GM18505 (cell line): ENCODE results near the gene LYRM2.

ENCODE experiments used
- ATAC-seq: cut with Tn5 transposase; IDR thresholded peaks from one replicate; pipeline ENCODE4 v1.9.1; 2021; ENCODE audit not compliant: unreplicated experiment
- POLR2A ChIP-seq: IDR thresholded peaks from 4 replicates; pipeline ENCODE4 v1.6.1; 2011; ENCODE audit warnings: borderline replicate concordance; ENCODE audit not compliant: insufficient read depth, insufficient read length; ENCODE audit errors: extremely low read depth

Gene LYRM2

DNA sequence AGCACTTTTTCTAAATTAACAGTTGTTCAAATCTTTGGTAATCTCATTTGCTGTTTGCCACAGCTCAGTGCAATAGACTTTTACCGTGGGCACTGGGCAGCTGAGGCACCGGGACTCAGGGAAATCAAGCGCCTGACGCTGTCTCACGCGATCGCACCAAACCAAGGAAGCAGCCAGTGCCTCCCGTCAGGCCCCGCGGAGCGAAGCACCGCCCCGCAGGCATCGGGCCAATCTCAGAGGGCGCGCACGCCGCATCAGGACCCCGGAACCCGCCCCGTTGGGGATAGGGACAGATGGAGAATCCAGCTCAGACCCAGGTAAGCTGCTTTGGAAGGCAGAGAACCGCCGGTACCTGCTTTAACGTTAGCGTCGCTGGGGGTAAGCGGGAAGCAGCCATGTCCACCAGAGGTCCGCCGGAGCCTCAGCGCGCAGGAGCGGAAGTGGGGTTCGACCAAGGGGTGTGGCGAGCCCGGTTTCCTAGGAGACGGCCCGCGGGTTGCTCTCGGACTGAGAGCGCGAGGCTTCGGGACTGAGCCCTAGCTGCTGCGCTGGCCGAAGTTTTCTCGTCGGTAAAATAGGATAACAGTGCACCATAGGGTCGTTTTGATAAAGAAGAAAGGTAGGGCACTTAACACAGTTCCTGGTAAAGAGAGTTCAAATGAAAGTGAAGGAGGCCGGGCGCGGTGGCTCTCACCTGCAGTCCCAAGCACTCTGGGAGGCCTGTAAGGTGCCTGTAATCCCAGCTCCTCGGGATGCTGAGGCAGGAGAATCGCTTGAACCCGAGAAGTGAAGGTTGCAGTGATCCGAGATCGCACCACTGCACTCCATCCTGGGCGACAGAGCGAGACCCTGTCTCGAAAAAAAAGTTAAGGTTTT lies at the start of gene LYRM2:
LYRM2 (minus strand) TSS at position 428 of the 876 bp plus-strand sequence; CDS start at position 397, 31 bp downstream.
- peak; percentile 96 for TF ChIP-seq POLR2A
- peak; percentile 98 for ATAC-seq

- no peak for ATAC-seq
- no peak for TF ChIP-seq POLR2A
These were observed 49.8 kb upstream of the LYRM2 start for GRCh38 chr6:89688328-89688727.

GRCh38 chr6:89685311-89685710 lies 46.8 kb upstream of the LYRM2 start:
- ATAC-seq: no peak
- no peak for TF ChIP-seq POLR2A

DNA sequence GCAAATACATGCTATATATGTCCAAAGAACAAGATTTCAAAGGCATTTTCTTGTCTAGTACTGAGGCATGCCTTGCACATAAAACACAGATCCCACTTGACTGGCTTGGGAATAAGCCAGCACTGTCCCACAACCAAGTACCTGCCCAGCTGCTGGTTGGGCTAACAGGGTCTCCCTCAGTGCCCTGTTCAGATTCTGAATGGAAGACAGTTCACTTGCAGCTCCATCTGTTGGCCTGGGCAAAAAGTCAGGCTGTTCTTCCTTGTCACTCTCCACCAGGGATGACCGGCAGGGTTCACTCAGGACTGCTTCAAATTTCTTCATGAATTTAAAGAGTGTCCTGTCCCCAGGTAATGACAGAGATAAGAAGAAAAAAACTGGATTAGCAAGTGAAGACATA lies 44.4 kb upstream of the LYRM2 start:
- no peak for ATAC-seq
- no peak for TF ChIP-seq POLR2A

DNA sequence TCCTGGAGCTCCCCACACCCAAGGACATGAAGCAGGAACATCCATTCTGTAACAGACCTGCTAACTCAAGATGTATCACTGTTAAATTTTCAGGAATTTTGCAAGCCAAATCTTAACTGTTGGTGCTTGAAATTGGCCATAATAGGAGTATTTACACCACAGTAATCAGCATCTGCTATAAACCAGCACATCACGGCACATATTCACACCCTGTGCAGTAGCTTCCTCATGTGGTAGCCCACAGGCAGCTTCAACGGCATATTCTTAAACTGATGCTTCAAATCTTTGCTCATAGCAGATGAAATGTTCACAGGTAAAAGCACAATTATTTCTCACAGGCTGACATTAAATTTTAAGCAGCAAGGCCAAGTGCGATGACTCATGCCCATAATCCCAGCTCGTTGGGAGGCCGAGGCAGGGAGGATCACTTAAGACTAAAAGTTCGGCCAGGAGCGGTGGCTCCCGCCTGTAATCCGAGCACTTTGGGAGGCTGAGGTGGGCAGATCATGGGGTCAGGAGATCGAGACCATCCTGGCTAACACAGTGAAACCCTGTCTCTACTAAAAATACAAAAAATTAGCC lies 43.5 kb upstream of the LYRM2 start:
- TF ChIP-seq POLR2A: no peak

GRCh38 chr6:89680551-89680950 lies 42.0 kb upstream of the LYRM2 start:
- ATAC-seq: no peak
- TF ChIP-seq POLR2A: no peak

More for the DNA sequence above, 43.5 kb upstream of the LYRM2 start:
- no peak for ATAC-seq

DNA sequence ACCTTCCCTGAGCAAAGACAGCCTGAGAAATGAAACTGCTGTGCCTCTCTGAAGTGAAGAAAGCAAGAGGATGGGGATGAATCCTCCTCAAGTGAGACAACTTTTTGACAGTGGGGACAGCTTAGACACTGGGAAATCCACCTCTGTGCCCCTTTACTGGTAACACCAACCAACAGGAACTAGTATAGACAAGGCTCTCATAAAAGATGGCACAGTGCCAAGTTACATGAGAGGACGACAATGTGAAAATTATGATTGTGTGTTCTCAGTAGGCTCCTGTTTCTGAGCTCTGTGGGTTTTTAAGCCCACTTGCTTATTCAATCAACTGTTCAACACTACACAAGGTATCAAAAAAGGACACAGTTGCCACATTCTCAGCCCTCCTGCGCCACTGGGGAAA lies 41.6 kb upstream of the LYRM2 start:
- TF ChIP-seq POLR2A: no peak
- no peak for ATAC-seq

GRCh38 chr6:89679215-89680120 lies 40.9 kb upstream of the LYRM2 start:
- TF ChIP-seq POLR2A: no peak
- no peak for ATAC-seq

DNA sequence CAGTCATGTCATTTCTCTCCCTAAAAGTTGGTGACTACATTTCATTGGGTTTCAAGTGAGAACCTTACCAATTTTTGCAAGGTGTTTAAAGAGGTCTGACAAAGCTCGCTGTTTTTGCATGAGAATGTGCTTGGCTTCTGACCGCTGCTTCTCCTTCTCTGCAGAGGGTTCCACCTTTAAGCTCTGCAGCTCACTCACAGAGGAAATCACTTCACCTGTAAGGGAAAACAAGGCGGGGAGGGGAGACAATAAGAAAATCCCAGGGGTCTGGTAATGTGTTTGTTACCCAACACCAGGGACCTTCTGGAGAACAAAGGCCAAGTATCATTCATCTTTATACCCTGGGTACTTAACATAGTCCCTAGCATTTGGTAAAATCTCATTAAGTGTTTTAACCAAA lies 40.0 kb upstream of the LYRM2 start:
- TF ChIP-seq POLR2A: no peak
- ATAC-seq: no peak

DNA sequence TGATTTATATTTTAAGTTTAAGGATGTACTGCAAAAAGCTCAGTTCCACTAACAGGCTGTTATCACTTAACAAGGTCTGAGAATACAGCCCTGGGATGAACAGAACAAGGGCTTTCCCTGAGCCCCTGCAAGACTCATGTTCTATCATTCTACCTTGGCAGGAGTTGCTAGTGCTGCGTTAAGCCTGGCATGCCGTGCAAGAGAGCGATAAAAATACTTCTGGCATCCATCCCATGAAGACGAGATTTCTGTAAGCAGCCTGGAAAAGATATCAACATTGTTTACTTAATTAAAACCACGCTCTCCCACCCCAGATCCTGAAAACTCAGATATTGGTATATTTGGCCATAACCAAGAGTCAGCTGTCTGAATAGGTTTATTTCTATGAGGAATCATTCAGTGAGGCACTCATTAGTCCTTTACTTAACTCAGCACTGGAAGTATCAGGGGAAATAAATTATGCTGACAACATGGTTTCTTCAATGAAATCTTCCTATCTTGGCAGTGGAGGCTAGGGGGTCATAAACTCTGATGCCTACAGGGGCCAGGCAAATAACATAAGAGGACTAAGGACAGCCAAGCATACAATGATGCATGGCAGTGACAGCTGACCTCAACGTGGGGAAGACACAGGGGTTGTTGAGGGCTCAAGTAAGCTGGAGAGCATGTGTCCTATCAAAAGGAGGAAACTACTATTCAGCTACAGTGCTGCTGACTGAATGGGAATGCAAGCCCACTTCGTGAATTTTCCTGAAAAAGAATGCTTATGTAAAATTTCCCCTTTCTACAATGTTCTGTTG lies 37.6 kb upstream of the LYRM2 start:
- no peak for TF ChIP-seq POLR2A
- ATAC-seq: no peak

GRCh38 chr6:89670935-89671565 lies 32.5 kb upstream of the LYRM2 start:
- no peak for ATAC-seq
- no peak for TF ChIP-seq POLR2A

- TF ChIP-seq POLR2A: no peak
- ATAC-seq: no peak
These were observed 30.5 kb upstream of the LYRM2 start for GRCh38 chr6:89669002-89669401.

DNA sequence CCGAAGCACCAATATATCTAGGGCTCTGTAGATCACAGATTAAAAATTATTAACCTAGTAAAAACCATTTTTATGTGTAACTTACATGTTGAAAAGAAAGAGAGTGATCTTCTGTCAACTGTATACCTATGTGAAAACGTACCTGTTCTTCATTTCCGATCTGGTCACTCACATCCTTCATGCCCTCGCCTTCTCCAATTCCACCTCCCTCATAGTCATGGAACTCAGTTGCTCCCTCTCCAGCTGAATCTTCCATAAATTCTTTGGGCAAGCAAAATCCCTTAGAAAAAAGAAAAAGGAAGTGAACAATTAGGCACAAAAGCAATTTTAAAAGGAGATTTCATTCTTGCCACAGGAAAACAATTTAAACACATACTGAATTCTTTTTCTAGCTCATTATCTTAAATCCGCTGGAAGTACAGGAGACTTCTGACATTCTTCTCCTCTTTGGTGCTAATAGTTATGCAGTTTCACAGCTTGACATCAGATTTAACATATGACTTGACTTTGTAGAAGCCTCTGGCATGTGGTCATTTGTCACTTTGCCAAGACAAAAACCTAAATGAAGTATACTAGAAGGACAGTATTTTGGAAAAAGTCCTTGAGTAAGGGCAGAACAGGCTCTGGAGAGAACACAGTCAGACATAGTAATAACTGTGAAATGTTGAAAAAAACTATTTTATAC lies 29.5 kb upstream of the LYRM2 start:
- ATAC-seq: no peak
- TF ChIP-seq POLR2A: no peak
